HG02763 (cell line): ENCODE measurements around the gene SLC2A2.

Source experiments
- ATAC-seq: cut with Tn5 transposase; IDR thresholded peaks from one replicate; pipeline ENCODE4 v1.9.1; 2021; ENCODE audit warnings: mild to moderate bottlenecking, moderate library complexity; ENCODE audit not compliant: unreplicated experiment

SLC2A2 gene

DNA sequence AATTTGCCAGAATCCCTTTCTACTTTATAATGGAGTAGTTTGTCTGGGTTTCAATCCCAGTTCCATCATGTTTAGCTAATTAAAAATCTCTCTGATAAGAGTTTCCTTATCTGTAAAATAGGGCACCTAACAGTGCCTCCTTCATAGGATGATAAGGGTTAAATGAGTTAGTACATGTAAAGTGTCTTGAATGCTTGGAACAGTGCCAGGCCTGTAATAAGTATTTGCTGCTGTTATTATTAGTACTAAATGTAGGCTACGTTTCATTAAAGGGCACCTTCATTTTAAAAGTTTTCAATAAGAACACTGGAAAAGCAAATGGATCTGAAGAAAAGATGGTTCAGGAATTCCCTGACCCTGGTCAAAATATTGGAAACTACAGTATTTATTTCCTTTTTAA lies 11.8 kb upstream of the SLC2A2 start:
- ATAC-seq, result no peak

DNA sequence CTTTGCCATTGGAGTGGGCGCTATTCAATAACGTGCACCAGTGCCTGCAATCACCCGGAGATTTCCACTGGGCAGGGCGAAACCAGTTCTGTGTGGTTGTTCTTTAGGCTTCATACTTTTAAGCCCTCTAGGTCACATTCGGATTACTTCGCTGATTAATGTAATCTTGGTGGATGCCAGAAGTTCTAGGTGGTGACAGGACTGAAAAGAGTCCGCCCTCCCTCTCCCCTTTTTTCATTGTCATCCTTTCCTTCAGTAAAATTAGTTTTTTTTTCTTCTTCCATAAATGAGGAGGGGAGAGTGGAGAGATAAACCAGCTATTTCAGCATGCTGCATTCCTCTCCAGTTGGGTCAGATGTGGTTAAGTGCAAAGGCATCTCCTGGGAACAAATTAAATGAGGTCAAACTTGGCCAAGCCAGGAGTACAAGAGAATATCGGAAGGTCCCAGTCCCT lies 2.3 kb upstream of the SLC2A2 start:
- ATAC-seq, result no peak

- ATAC-seq, result no peak
Measured at GRCh38 chr3:171028025-171028778, 1.7 kb upstream of the SLC2A2 start.

DNA sequence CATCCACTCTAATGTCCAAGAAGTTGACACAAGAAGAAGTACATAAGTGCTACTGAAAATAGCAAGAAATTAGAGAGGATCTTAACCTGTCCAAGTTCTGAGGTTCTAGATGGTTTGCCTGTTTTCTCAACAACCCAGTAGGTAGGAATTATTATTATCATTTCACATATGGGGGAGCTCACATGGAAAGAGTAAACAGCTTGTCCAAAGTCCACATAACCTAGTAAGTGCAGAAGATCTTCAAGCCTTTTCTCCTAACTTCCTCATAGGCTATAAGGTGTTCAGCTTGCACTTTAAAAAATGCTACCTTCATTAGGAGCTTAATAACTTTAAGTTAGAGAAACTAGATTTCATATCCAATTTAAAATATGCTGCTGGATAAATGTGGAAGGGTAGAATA lies 3.0 kb downstream of the SLC2A2 start:
- no peak for ATAC-seq

DNA sequence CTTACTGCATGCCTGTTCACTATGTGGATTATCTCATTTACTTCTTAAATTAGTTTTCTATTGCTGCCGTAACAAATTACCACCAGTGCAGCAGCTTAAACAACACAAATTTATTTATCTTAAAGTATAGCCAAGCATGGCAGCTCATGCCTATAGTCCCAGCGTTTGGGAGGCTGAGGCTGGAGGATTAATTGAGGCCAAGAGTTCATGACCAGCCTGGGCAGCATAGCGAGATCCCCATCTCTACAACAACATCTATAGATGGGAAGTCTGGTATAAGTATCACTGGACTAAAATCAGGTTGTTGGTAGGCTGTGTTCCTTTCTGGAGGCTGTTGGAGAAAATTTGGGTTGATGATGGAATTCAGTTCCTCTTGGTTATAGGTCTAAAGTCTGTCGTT lies 5.1 kb downstream of the SLC2A2 start:
- ATAC-seq, result no peak

GRCh38 chr3:171018156-171018935 lies 8.2 kb downstream of the SLC2A2 start:
- no peak for ATAC-seq

GRCh38 chr3:171013822-171014748 lies 12.4 kb downstream of the SLC2A2 start:
- ATAC-seq, result no peak

DNA sequence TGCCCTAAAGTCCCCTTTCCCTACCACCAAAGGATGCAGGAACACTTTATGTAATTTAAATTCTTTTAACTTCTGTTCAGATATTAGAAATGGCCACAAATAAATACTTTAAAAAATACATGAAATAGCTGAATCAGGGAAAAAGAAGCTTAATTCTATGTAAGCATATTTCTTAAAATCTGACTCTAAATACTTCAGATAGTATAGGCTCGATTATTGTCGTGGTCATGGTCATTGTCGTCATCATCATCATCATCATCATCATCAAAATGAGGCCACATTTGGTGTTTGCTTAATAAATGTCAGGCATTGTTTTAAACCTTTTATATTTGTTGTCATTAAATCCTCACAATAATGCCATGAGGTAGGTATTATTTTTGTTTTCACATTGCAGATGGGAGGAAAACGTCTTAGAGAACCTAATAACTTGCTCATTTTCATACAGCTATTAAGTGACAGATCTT lies 14.6 kb downstream of the SLC2A2 start:
- no peak for ATAC-seq

GRCh38 chr3:171011109-171011872 lies 15.2 kb downstream of the SLC2A2 start:
- ATAC-seq, result no peak

- no peak for ATAC-seq
Measured at GRCh38 chr3:171007316-171007715, 19.2 kb downstream of the SLC2A2 start.

DNA sequence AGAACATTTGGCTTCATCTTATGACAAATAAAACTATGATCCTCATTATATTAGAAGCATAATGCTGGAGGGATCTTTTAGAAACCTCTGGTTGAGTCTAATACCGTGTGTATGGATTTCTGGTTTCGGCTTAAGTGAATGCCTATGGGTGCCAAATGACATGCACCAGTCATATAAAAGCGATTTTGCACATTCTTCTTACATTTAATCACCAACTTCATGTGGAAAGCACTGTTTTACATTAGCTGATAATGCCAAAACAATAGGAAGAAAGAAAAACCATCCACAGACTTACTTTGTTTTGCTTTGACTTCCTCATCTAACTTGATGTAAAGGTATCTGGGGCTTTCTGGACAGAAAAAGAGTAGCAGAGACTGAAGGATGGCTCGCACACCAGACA lies 20.9 kb downstream of the SLC2A2 start:
- ATAC-seq, result no peak

DNA sequence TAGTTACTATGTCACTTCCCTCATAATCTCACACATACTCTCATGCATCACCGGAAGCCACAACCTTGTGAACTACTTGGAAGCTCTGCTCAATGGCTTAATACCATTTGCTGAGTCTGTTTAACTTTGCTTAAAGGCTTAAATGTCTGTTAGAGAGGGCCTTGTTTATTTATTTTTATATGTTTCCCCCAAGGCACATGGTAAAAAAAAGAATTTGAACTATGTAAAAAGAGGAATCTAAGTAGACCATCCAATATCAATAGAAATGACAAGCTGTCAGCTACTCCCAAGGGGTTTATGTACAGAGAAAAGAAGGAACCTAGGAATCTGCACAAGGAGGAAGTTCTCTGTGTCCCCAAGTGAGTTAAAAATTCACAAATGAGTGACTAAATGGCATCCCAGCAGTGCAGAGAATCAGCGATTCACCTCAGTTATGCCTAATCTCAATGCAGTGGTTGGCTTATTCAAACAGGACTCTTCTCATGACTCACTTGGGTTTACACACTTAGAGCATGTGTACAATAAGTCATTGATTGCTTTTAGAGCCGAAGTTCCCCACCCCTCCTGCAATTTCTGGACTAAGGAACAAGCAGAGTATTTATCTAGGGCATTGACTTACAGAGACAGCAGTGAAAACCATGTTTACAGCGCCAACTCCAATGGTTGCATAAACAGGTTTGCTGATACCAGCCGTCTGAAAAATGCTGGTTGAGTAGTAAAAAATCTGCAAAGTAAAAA lies 24.4 kb downstream of the SLC2A2 start:
- ATAC-seq, result no peak

DNA sequence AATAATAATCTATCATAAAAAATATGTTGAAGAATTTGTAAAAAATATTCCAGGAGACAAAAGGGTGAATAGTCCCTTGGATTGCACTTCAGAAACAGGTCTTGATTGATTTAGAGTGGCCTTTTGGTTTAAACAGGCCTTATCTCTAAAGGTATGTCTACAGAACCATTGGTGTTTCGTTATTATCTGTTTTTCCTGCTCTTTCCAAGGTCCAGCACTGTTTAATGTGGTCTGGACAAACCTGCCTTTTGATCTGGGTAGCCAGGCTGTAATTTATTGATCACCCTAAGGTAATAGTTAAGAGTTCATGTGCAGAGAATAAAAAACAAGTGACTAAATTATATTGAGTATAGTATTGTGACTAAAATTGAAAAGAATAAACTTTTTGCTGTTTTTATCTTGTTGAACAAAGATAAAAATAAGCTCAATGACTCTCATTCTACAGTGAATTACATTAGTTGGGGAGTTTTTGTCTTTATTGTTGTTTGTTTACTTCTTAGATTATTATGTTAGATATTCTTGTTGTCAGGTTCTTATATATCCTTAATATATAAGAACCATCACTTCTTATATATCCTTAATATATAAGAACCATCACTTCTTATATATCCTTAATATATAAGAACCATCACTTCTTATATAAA lies 25.1 kb downstream of the SLC2A2 start:
- no peak for ATAC-seq

DNA sequence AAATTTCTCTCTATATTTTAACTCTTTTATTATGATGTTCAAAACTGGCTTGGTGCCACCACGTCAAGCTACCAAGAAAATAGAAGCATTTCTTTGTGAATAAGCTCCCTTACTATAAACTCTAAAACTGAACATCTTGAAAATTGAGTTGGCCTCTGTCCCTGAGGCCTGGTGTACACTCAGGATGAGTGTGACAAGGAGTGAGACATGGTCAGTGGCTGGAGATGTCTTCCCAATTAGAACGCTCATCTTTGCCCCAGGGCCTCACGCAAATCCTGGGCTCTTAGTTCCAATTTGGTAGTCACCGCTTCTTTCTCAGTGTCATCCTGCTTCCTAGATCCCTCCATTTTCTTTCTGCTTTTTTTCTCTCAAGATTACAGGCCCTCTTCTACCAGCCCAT lies 26.2 kb downstream of the SLC2A2 start:
- ATAC-seq, result no peak

DNA sequence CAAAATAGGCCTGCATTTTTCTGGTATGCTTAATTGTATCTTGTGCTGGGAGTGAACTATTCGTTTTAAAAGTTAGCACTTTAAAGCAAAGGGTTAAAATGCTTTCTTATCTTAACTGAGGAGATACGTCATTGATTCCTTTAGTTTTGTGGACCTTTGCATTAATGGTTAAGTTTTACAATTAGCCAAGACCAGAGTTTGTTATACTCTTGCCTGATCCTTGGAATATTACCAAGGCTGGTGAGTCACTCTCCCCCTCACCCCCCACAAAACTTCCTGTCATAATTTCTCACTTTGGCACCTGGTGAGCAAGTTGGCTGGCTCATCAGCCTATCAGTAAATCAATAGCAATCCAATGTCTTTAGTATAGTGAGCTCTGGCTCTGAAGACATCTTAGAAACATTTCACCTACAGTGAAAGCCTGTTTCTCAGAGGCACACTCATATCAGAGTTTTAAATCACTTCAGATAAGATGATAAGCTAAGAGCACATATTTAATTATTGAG lies 26.7 kb downstream of the SLC2A2 start:
- ATAC-seq, result no peak

- no peak for ATAC-seq
Measured at GRCh38 chr3:170997961-170998913, 28.3 kb downstream of the SLC2A2 start.

GRCh38 chr3:170992854-170993253 lies 33.7 kb downstream of the SLC2A2 start:
- ATAC-seq, result no peak

DNA sequence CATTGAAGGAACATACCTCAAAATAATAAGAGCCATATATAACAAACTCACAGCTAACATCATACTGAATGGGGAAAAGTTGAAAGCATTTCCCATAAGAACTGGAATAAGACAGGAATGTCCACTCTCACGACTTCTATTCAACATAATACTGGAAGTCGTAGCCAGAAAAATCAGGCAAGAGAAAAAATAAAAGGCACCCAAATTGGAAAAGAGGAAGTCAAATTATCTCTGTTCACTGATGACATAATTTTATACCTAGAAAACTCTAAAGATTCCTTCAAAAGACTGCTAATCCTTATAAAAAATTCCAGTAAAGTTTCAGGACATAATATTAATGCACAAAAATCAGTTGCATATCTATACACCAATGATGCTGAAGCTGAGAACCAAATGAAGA lies 34.9 kb downstream of the SLC2A2 start:
- ATAC-seq, result no peak
